ENCODE results near the gene KLHL17. TPM values are rescaled to one million over a fixed set of nuclear protein-coding genes. Genes with fewer than 3 reads are reported as not detected.

KLHL17 gene
- total and polyA plus RNA-seq, 3 donors from 2014 or later, result 16.0 to 36.4 (median 34.9) TPM

DNA sequence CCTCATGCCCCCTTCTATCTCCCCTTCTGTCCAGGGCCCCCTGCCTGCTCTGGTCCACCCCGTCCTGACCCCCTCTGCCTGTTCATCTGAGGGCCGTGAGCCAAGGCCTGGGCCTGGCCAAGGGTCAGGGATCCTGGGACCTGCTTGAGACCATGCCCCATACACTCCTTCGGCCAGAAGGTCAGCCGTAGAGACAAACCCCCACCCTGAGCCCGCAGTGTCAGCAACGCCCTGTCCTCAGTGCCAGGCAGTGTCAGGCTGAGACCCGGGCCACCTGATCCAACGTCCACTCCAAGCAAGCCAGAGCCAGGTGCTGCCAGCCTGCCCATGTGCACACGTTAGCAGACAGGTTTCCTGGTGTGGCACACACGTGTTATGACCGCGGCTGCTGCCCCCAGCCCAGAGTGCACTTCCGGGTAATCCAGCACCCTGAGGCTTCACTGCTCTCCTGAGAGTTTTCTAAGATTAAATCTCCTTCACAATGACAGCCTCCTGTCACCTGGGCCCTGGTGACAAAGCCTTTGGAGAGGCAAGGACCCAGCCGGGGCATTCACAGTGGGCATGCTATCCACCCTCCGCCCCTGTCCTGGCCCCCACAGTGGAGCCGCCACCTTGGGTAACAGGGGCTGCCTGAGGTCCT is 46.8 kb upstream of the KLHL17 start:
- TF ChIP-seq POLR2A (IDR thresholded peaks at IDR 0.05), result no peak
- TF ChIP-seq, protein P1, sequence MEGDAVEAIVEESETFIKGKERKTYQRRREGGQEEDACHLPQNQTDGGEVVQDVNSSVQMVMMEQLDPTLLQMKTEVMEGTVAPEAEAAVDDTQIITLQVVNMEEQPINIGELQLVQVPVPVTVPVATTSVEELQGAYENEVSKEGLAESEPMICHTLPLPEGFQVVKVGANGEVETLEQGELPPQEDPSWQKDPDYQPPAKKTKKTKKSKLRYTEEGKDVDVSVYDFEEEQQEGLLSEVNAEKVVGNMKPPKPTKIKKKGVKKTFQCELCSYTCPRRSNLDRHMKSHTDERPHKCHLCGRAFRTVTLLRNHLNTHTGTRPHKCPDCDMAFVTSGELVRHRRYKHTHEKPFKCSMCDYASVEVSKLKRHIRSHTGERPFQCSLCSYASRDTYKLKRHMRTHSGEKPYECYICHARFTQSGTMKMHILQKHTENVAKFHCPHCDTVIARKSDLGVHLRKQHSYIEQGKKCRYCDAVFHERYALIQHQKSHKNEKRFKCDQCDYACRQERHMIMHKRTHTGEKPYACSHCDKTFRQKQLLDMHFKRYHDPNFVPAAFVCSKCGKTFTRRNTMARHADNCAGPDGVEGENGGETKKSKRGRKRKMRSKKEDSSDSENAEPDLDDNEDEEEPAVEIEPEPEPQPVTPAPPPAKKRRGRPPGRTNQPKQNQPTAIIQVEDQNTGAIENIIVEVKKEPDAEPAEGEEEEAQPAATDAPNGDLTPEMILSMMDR (IDR thresholded peaks at IDR 0.05), result no peak
- intact Hi-C loops (cut with DNase I; ENCODE audit: low total_unique reads), result no loop called here
- Histone ChIP-seq H3K27ac (no peak overlapping the region), H3K4me1 (peaks cover 12% of the 10 kb centered on the region), H3K36me3 (ENCODE audit: low read depth, missing control alignments) (no peaks in the 10 kb centered on the region), H3K9me3 (no peaks in the 10 kb centered on the region), H3K27me3 (no peaks in the 10 kb centered on the region), H3K4me3 (no peak overlapping the region)
- WGBS, 2 donors, result 82 to 86% methylated on average over 6 to 12 of the region's 16 CpGs
- no peak for DNase-seq

GRCh38 chr1:914131-914890 is 46.1 kb upstream of the KLHL17 start:
- Histone ChIP-seq H3K4me1 (peaks cover 12% of the 10 kb centered on the region), H3K9me3 (no peaks in the 10 kb centered on the region), H3K27me3 (no peaks in the 10 kb centered on the region), H3K36me3 (ENCODE audit: low read depth, missing control alignments) (no peaks in the 10 kb centered on the region), H3K4me3 (no peak overlapping the region), H3K27ac (no peak overlapping the region)
- no peak for TF ChIP-seq POLR2A (IDR thresholded peaks at IDR 0.05)
- TF ChIP-seq, protein P1 (IDR thresholded peaks at IDR 0.05), result no peak
- intact Hi-C loops (cut with DNase I; ENCODE audit: low total_unique reads), result no loop called here
- DNase-seq, result no peak
- WGBS, 2 donors, result 80 to 88% methylated on average over 10 to 21 of the region's 21 CpGs

- no peaks in the 10 kb centered on the region for H3K27me3 ChIP-seq
- intact Hi-C loops (cut with DNase I; ENCODE audit: low total_unique reads), result no loop called here
- no peaks in the 10 kb centered on the region for H3K36me3 ChIP-seq (ENCODE audit: low read depth, missing control alignments)
- DNase-seq, result no peak
- 90 to 92% methylated on average over 6 of the region's 6 CpGs for WGBS, 2 donors
- H3K4me1 ChIP-seq, result peaks cover 12% of the 10 kb centered on the region
- no peak overlapping the region for H3K4me3 ChIP-seq
- no peaks in the 10 kb centered on the region for H3K9me3 ChIP-seq
- no peak overlapping the region for H3K27ac ChIP-seq
- TF ChIP-seq, protein P1 (IDR thresholded peaks at IDR 0.05), result no peak
- no peak for TF ChIP-seq POLR2A (IDR thresholded peaks at IDR 0.05)
These were observed 45.5 kb upstream of the KLHL17 start for GRCh38 chr1:914891-915280.

- Histone ChIP-seq H3K27ac (no peak overlapping the region), H3K9me3 (no peaks in the 10 kb centered on the region), H3K36me3 (ENCODE audit: low read depth, missing control alignments) (no peaks in the 10 kb centered on the region), H3K4me1 (peaks cover 15% of the 10 kb centered on the region), H3K27me3 (no peaks in the 10 kb centered on the region), H3K4me3 (no peak overlapping the region)
- TF ChIP-seq, protein P1 (IDR thresholded peaks at IDR 0.05), result no peak
- TF ChIP-seq POLR2A (IDR thresholded peaks at IDR 0.05), result no peak
- intact Hi-C loops (cut with DNase I; ENCODE audit: low total_unique reads), result no loop called here
- WGBS, 2 donors, result 80 to 83% methylated on average over 21 to 28 of the region's 28 CpGs
- DNase-seq, result no peak
These were observed 44.9 kb upstream of the KLHL17 start for GRCh38 chr1:915295-916172.
